ENCODE data around the gene MBP.

DNA sequence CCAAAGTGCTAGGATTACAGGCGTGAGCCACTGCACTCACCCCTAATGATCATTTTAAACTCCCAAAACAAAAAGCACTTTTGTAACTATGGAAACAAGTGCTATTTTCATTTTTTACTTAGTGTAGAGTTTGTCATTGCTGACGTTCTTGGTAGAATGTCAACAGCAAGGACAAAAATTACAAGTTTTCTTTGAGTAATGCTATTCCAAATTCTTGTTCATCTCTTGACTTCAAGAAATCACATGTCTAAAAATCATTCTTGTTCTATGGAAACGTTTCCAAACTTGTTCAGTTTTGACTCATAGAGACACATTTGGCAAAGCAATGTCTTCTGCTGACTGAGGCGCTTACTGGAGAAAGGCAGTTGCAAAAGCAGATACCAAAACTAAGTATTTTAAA, 82.6 kb downstream of the MBP start:
- TF ChIP-seq MAX (IDR thresholded peaks at IDR 0.05) (no peak), CREB1 (IDR thresholded peaks at IDR 0.05; ENCODE audit: low read depth) (no peak), RAD21 (IDR thresholded peaks at IDR 0.05; ENCODE audit: low read depth) (no peak), REST (IDR thresholded peaks at IDR 0.05; ENCODE audit: low read depth) (no peak), TEAD4 (IDR thresholded peaks at IDR 0.05) (no peak), NFIC (IDR thresholded peaks at IDR 0.05) (no peak), EP300 (IDR thresholded peaks at IDR 0.05; ENCODE audit: borderline replicate concordance) (no peak), YY1 (IDR thresholded peaks at IDR 0.05; ENCODE audit: low read depth) (no peak), CEBPB (IDR thresholded peaks at IDR 0.05) (no peak), TAF1 (IDR thresholded peaks at IDR 0.05; ENCODE audit: low read depth) (no peak), FOXM1 (IDR thresholded peaks at IDR 0.05; ENCODE audit: borderline replicate concordance, low read depth) (no peak), TCF12 (IDR thresholded peaks at IDR 0.05; ENCODE audit: low read depth) (no peak), ZBTB7A (IDR thresholded peaks at IDR 0.05; ENCODE audit: low read depth) (no peak)
- TF ChIP-seq, protein P1, sequence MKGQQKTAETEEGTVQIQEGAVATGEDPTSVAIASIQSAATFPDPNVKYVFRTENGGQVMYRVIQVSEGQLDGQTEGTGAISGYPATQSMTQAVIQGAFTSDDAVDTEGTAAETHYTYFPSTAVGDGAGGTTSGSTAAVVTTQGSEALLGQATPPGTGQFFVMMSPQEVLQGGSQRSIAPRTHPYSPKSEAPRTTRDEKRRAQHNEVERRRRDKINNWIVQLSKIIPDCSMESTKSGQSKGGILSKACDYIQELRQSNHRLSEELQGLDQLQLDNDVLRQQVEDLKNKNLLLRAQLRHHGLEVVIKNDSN (IDR thresholded peaks at IDR 0.05) = no peak
